ENCODE measurements around the gene WWC2. TPM values are rescaled to one million over a fixed set of nuclear protein-coding genes. Genes with fewer than 3 reads are reported as not detected.

The WWC2 gene
- total RNA-seq, 2 donors from 2014 or later = 4.3 to 6.8 TPM

DNA sequence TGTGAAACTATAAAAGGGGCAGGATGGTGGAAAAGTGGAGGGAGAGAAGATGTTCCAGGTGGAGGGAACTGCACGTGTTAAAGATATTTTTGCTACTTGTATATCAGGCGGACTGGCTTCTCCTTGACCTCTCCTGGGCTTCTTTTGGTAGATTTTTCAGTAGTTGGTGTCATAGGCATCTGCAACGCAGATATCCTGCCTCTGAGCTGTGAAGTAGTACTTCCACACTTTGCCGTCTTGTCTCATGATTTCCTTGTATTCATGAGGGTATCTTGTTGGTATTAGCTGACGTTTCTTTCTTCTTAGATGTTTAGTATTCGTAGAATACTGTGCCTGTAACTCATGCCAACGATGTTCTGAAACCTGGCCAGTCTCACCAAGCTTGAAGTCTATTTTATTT is 81.0 kb downstream of the WWC2 start:
- intact Hi-C loops (cut with DNase I) = no loop called here
- no peak overlapping the region for H3K9ac ChIP-seq (ENCODE audit: low read depth in 2 of 2, low read length in 2 of 2)
- no peaks in the 10 kb centered on the region for H3K36me3 ChIP-seq
- no peak overlapping the region for H3K4me3 ChIP-seq
- H3K27me3 ChIP-seq = no peaks in the 10 kb centered on the region
- no peaks in the 10 kb centered on the region for H3K4me1 ChIP-seq
- no peak overlapping the region for H3K27ac ChIP-seq
- H3K9me3 ChIP-seq = no peaks in the 10 kb centered on the region
- TF ChIP-seq, protein P1, sequence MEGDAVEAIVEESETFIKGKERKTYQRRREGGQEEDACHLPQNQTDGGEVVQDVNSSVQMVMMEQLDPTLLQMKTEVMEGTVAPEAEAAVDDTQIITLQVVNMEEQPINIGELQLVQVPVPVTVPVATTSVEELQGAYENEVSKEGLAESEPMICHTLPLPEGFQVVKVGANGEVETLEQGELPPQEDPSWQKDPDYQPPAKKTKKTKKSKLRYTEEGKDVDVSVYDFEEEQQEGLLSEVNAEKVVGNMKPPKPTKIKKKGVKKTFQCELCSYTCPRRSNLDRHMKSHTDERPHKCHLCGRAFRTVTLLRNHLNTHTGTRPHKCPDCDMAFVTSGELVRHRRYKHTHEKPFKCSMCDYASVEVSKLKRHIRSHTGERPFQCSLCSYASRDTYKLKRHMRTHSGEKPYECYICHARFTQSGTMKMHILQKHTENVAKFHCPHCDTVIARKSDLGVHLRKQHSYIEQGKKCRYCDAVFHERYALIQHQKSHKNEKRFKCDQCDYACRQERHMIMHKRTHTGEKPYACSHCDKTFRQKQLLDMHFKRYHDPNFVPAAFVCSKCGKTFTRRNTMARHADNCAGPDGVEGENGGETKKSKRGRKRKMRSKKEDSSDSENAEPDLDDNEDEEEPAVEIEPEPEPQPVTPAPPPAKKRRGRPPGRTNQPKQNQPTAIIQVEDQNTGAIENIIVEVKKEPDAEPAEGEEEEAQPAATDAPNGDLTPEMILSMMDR (IDR thresholded peaks at IDR 0.05) = no peak
- DNase-seq = no peak

DNA sequence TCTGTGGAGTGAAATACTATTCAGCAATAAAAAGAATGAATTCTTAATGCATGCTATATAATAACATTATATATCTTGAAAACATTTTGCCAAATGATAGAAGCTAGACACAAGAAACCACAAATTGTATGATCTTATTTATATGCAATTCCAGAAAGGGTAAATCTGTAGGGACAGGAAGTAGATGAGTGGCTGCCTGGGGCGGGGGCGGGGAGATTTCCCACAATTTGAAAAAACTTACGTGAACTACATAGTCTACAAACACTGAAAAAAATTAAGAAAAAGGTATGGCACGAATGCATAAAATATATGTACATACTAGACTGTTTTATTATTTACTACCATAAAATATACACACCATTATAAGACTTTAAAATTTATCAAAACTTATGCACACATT is 81.6 kb downstream of the WWC2 start:
- no peak overlapping the region for H3K9ac ChIP-seq (ENCODE audit: low read depth in 2 of 2, low read length in 2 of 2)
- H3K9me3 ChIP-seq = no peaks in the 10 kb centered on the region
- no peaks in the 10 kb centered on the region for H3K4me1 ChIP-seq
- H3K27me3 ChIP-seq = no peaks in the 10 kb centered on the region
- intact Hi-C loops (cut with DNase I) = no loop called here
- no peak overlapping the region for H3K27ac ChIP-seq
- DNase-seq = no peak
- no peak overlapping the region for H3K4me3 ChIP-seq
- TF ChIP-seq, protein P1 (IDR thresholded peaks at IDR 0.05) = no peak
- H3K36me3 ChIP-seq = no peaks in the 10 kb centered on the region

GRCh38 chr4:183181081-183181480 is 82.0 kb downstream of the WWC2 start:
- Histone ChIP-seq H3K27ac (no peak overlapping the region), H3K27me3 (no peaks in the 10 kb centered on the region), H3K4me3 (no peak overlapping the region), H3K9ac (ENCODE audit: low read depth in 2 of 2, low read length in 2 of 2) (no peak overlapping the region), H3K9me3 (no peaks in the 10 kb centered on the region), H3K4me1 (no peaks in the 10 kb centered on the region), H3K36me3 (no peaks in the 10 kb centered on the region)
- TF ChIP-seq, protein P1 (IDR thresholded peaks at IDR 0.05) = no peak
- DNase-seq = no peak
- intact Hi-C loops (cut with DNase I) = no loop called here

- intact Hi-C loops (cut with DNase I) = no loop called here
- no peak for DNase-seq
- H3K27ac ChIP-seq = no peak overlapping the region
- H3K4me1 ChIP-seq = no peaks in the 10 kb centered on the region
- TF ChIP-seq, protein P1 (IDR thresholded peaks at IDR 0.05) = no peak
- H3K9ac ChIP-seq (ENCODE audit: low read depth in 2 of 2, low read length in 2 of 2) = no peak overlapping the region
- no peaks in the 10 kb centered on the region for H3K27me3 ChIP-seq
- H3K9me3 ChIP-seq = no peaks in the 10 kb centered on the region
- H3K36me3 ChIP-seq = no peaks in the 10 kb centered on the region
- no peak overlapping the region for H3K4me3 ChIP-seq
Measured at GRCh38 chr4:183182873-183183725, 84.0 kb downstream of the WWC2 start.

DNA sequence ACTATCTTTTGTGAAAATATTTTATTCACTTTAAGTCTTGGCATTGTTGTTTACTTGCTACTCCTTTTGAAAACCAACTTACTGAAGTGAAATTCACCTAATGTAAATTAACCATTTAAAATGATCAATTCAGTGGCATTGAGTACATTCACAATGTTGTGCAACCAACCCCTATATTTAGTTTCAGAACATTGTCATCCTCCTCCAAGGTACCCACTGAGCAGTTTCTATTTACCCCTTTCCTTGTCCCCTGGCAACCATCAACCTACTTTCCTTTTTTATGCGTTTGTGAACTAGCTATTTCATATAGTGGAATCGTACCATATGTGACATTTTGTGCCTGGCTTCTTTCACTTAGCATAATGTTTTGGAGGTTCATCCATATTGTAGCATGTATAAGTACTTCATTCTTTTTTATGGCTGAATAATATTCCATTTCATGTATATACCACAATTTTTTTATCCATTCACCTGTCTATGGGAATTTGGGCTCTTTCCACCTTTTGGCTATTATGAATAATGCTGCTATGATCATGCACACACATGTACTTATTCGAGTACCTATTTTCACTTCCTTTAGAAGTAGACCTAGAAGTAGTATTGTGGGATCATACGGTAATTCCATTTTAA is 85.0 kb downstream of the WWC2 start:
- Histone ChIP-seq H3K27ac (no peak overlapping the region), H3K27me3 (no peaks in the 10 kb centered on the region), H3K9me3 (no peaks in the 10 kb centered on the region), H3K9ac (ENCODE audit: low read depth in 2 of 2, low read length in 2 of 2) (no peak overlapping the region), H3K4me1 (no peaks in the 10 kb centered on the region), H3K4me3 (no peak overlapping the region), H3K36me3 (no peaks in the 10 kb centered on the region)
- intact Hi-C loops (cut with DNase I) = no loop called here
- DNase-seq = no peak
- TF ChIP-seq, protein P1 (IDR thresholded peaks at IDR 0.05) = no peak

Measured in colonic mucosa (tissue), 4 donors.